SJCRH30 (cell line): ENCODE measurements around the gene DSCAML1. TPM values are rescaled to one million over a fixed set of nuclear protein-coding genes. Genes with fewer than 3 reads are reported as not detected.
A peak's percentile ranks its signal among the peaks of the same experiment; 100 is the strongest.
"Not testable (repeated sequence)": the region's sequence is repeated elsewhere in the genome, so short reads cannot be mapped to it uniquely, and the experiment has no call there.

Experiments used
- DNase-seq, 2 experiments: peaks; one replicate each; pipeline ENCODE4 v3.0.0-alpha.2; 2015 to 2020
- H3K27ac ChIP-seq: fragments of 250-450 bp; sonication (Bioruptor Pico); 2 replicates; pipeline ENCODE4 v1.5.1; 2020; ENCODE audit warnings: mild to moderate bottlenecking, moderate library complexity
- H3K27me3 ChIP-seq: fragments of 250-450 bp; sonication (Bioruptor Pico); 2 replicates; pipeline ENCODE4 v1.5.1; 2020; ENCODE audit warnings: mild to moderate bottlenecking, moderate library complexity
- H3K36me3 ChIP-seq: fragments of 250-450 bp; sonication (Bioruptor Pico); 2 replicates; pipeline ENCODE4 v1.5.1; 2020; ENCODE audit warnings: mild to moderate bottlenecking, moderate library complexity
- H3K4me1 ChIP-seq: fragments of 250-450 bp; sonication (Bioruptor Pico); 2 replicates; pipeline ENCODE4 v1.5.1; 2020; ENCODE audit warnings: mild to moderate bottlenecking, moderate library complexity
- H3K4me3 ChIP-seq: fragments of 250-450 bp; sonication (Bioruptor Pico); 2 replicates; pipeline ENCODE4 v1.5.1; 2020; ENCODE audit warnings: mild to moderate bottlenecking, moderate library complexity
- H3K9me3 ChIP-seq: fragments of 250-450 bp; sonication (Bioruptor Pico); replicated peaks from 2 replicates; pipeline ENCODE4 v1.5.1; 2020; ENCODE audit warnings: mild to moderate bottlenecking, moderate library complexity
- total RNA-seq: library from RNA; depleted of rRNA; stranded (reverse); fragments of >200 nt; shearing (Covaris generic); gene quantifications from 2 replicates; pipeline ENCODE4 v1.2.3, GENCODE V29; 2014

DSCAML1 gene
- total RNA-seq, 1 experiment from 2014 or later: not detected

DNA sequence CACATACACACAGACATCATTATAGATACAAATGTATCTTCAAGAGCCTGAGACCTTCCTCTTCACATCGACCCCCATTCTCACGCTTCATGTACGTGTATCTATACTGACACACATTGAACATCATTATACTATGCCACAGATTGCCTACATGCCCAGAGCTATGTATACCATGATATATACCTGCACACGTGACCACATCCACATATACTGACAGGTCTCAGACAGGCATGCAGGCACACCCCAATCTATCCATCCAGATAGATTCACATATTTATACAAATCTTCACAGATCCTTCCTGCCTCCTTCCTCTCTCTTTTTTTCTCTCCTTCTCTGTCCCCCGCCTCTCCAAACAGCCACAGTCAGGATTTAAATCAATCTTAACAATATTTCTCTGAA, 329.2 kb downstream of the DSCAML1 start:
- H3K4me3 ChIP-seq: no peak overlapping the region
- no peaks in the 10 kb centered on the region for H3K9me3 ChIP-seq
- no peaks in the 10 kb centered on the region for H3K27me3 ChIP-seq
- H3K4me1 ChIP-seq: no peaks in the 10 kb centered on the region
- DNase-seq: no peak
- H3K36me3 ChIP-seq: no peaks in the 10 kb centered on the region
- no peak overlapping the region for H3K27ac ChIP-seq

DNA sequence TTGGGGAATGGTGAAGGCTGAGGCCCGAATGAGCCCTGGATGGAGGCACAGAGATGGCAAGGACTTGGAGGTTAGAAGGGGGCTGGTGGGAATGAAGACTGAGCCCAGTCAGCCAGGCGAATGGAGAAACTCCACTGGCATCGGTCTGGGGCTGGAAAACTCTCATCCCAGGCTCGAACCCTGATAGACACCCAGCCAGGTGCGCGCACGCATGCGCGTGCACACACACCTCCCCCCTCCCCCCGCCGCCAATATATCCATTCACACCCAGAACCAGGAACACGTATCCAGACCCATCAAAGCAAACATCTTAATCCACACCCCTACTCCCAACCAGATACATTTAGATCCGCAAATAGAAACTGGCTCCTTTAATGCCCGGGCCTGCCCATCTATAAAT, 330.1 kb downstream of the DSCAML1 start:
- no peaks in the 10 kb centered on the region for H3K27me3 ChIP-seq
- H3K4me1 ChIP-seq: no peaks in the 10 kb centered on the region
- H3K4me3 ChIP-seq: no peak overlapping the region
- H3K27ac ChIP-seq: no peak overlapping the region
- H3K9me3 ChIP-seq: no peaks in the 10 kb centered on the region
- no peak for DNase-seq
- no peaks in the 10 kb centered on the region for H3K36me3 ChIP-seq

DNA sequence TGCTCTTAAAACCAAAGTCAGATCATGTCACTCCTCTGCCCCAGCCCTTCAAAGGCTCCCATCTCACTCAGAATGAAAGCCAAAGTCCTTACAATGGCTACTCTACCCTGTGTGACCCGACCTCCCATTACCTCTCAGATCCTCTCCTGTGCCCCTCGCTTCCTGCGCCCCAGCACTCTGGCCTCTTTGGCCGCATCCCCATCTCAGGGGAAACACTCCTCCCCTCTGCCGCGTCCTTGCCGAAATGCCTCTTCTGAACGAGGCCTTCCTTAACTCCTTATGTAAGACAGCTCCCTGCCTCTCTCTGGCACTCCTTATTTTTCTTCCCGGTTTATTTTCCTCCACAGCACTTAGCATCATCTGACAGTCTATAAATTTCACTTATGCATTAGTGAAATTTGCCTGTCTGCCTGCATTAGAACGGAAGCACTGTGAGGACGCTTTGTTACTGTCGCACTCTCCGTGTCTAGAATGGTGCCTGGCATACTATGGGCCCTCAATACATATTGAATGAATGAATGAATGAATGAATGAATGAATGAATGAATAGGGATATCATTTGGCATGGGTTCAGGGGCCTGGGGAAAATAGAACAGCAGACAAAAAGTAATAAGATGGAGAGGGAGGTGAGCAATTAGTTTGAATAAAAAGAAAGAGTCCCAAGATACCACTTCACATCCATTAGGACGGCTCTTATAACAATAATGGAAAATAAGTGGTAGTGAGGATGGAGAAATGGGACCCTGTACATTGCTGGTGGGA, 331.6 kb downstream of the DSCAML1 start:
- Histone ChIP-seq H3K4me1 (no peaks in the 10 kb centered on the region), H3K4me3 (no peak overlapping the region), H3K36me3 (no peaks in the 10 kb centered on the region), H3K9me3 (no peaks in the 10 kb centered on the region), H3K27ac (no peak overlapping the region), H3K27me3 (no peaks in the 10 kb centered on the region)
- no peak for DNase-seq

DNA sequence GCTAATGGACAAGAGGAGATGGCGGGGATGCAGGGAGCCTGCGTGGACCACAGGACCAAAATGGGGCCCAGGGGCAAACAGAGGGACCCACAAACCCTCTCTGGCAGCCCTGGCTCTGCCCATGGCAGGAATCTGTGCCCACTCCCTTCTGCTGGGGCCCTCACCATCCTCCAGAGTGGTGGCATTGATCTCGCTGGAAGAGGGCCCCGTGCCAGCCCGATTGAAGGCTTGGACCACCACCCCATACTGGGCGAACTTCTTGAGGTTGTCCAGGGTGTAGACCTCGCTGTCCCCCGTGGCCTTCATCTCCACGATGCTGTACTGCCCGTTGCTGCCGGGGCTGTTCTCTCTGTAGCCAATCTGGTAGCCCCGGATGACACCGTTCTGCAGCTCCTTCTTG, 332.2 kb downstream of the DSCAML1 start:
- Histone ChIP-seq H3K4me3 (no peak overlapping the region), H3K9me3 (no peaks in the 10 kb centered on the region), H3K36me3 (no peaks in the 10 kb centered on the region), H3K27ac (no peak overlapping the region), H3K4me1 (no peaks in the 10 kb centered on the region), H3K27me3 (no peaks in the 10 kb centered on the region)
- DNase-seq: no peak

DNA sequence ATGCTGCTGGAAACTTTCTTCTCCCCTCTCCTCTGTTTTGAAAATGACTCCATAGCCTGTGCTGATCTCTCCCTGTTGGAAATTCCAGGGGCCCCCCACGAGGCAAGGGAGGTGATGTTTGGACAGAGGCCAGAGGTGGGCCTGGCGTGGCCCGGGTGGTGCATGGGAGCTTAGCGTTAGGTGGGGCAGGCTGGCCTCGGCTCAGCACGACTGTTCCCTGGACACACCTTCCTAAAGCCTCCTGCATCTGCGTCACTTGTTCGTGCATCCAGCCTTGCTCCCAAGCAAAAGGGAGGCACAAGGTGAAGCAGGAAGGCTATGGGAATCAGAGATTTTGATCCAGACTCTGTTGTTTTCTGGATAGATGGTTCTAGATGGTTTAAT, 334.2 kb downstream of the DSCAML1 start:
- no peaks in the 10 kb centered on the region for H3K27me3 ChIP-seq
- H3K27ac ChIP-seq: no peak overlapping the region
- H3K4me1 ChIP-seq: no peaks in the 10 kb centered on the region
- no peak overlapping the region for H3K4me3 ChIP-seq
- no peaks in the 10 kb centered on the region for H3K9me3 ChIP-seq
- no peaks in the 10 kb centered on the region for H3K36me3 ChIP-seq
- no peak for DNase-seq

DNA sequence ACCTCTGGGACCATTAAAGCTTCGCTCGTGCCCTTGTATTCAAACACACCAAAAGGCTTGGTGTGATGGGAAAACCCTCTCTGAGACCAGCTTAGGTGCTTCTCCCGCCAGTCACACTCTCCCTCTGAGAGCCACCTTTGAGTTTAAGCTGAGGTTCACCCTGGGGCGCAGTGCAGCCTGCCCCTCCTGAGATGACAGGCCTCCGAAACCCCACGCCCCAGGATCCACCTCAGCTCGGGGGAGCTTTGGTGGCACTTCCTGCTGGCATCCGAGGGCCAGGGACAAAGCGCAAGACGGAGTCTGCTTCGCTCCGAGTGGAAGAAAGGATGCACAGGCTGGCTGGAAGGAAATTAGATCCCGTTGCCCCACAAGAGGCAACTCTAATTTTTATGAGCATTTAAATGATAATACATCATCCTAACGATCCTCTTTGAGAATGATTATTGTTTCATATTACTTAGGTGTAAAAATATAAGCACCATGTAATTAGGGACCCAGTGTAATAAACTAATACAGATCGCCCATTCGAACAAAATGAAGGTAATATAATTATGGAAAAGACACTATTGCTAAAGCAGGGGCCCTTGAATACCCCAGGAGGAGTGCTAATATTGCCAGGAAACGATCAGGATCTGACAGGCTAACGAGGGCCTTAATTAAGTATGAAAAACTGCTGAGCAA, 334.7 kb downstream of the DSCAML1 start:
- Histone ChIP-seq H3K4me3 (no peak overlapping the region), H3K4me1 (no peaks in the 10 kb centered on the region), H3K27me3 (no peaks in the 10 kb centered on the region), H3K9me3 (no peaks in the 10 kb centered on the region), H3K27ac (no peak overlapping the region), H3K36me3 (no peaks in the 10 kb centered on the region)
- no peak for DNase-seq

DNA sequence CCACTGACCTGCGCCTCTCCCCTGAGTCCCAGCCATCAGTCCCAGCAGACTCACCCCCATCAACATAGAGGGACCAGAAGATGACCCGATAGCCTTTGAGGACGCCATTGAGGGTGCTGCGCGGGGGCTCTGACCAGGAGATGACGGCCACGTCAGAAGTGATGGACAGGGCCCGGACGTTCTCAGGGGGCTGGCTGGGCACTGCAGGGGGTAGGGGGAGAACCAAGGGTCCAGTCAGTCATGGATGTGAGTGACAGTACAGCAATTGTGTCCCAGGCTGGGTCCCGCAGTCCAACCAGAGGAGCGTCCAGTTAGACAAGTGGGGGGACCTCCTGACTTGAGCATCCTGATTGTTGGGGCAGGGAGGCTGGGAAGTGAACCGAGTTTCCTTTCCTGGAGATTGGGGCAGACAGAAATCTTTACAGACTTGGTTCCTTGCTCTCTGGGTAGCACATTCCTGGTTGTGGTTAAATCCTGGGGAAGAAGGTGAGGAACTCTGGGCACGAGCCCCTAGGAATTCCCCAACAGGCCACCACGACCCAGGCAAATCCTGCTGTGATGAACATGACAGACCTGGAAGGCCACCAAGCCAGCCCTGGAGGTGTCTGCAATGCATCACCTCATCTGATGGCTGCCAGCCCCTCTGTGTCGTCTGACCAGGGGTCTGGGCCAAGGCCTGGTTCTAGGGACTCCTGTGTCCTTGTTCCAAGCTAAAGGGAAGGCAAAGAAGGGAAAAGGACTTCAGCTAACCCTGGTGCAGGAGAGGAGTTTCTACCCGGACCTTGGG, 335.4 kb downstream of the DSCAML1 start:
- no peak overlapping the region for H3K27ac ChIP-seq
- no peaks in the 10 kb centered on the region for H3K4me1 ChIP-seq
- no peak overlapping the region for H3K4me3 ChIP-seq
- no peaks in the 10 kb centered on the region for H3K9me3 ChIP-seq
- DNase-seq: no peak
- H3K27me3 ChIP-seq: no peaks in the 10 kb centered on the region
- no peaks in the 10 kb centered on the region for H3K36me3 ChIP-seq

DNA sequence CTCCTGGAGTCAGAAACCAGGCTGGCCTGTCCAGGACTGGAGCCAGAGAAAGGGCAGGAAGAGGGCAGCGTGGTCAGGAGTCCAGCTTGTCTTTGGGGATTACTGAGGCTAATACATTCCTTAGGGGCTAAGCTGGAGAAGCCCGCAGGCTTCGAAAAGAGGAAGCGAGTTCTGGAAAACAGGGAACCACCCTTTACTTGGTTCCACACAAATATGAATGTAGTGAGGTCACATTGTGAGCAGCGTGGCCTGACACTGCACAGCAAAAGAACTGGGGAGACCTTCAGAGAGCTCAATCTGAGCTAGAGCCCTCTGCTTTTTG, 337.1 kb downstream of the DSCAML1 start:
- Histone ChIP-seq H3K36me3 (no peaks in the 10 kb centered on the region), H3K4me3 (no peak overlapping the region), H3K9me3 (no peaks in the 10 kb centered on the region), H3K27me3 (no peaks in the 10 kb centered on the region), H3K27ac (no peak overlapping the region), H3K4me1 (no peaks in the 10 kb centered on the region)
- DNase-seq: no peak

DNA sequence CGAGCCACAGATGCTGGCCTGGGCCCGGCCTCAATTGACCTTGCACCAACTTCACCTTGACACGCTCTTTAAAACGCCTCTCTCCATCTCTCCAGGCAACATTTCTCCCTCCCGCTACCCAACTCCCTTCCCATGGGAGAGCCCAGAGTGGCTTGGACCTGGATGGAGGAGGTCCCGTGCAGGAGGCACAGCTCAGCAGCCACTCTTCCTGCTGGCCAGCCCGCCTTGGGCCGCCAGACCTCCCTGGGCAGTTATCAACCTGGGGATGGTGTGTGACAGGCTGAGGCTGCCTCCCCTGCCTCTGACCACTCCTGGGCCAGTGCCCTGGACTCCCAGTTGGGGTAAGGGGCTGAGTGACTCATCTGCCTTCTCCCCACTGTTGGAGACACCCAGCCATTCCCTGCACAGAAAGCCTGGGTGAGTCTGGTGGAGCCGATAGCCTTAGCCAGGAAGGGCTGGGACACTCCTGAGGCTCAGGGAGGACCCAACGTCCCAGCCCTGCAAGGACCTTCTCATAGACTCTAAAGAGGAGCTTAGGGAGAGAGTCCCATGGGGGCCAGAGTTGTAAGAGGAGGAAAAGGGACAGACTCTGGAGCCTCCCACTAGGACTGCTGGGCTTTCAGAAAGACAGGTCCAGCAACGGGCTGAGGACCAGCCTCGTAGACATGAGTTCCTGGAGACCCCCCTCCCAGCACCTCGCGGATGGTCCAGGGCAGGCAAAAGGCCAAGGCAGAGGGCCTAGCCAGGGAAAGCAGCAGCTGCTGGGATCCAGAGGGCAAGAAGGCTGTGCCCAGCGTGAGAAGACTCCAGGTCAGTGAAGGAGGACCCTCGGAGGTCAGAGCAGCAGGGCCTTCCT, 337.7 kb downstream of the DSCAML1 start:
- Histone ChIP-seq H3K27me3 (no peaks in the 10 kb centered on the region), H3K4me1 (no peaks in the 10 kb centered on the region), H3K9me3 (no peaks in the 10 kb centered on the region), H3K27ac (no peak overlapping the region), H3K4me3 (no peak overlapping the region), H3K36me3 (no peaks in the 10 kb centered on the region)
- DNase-seq: no peak

DNA sequence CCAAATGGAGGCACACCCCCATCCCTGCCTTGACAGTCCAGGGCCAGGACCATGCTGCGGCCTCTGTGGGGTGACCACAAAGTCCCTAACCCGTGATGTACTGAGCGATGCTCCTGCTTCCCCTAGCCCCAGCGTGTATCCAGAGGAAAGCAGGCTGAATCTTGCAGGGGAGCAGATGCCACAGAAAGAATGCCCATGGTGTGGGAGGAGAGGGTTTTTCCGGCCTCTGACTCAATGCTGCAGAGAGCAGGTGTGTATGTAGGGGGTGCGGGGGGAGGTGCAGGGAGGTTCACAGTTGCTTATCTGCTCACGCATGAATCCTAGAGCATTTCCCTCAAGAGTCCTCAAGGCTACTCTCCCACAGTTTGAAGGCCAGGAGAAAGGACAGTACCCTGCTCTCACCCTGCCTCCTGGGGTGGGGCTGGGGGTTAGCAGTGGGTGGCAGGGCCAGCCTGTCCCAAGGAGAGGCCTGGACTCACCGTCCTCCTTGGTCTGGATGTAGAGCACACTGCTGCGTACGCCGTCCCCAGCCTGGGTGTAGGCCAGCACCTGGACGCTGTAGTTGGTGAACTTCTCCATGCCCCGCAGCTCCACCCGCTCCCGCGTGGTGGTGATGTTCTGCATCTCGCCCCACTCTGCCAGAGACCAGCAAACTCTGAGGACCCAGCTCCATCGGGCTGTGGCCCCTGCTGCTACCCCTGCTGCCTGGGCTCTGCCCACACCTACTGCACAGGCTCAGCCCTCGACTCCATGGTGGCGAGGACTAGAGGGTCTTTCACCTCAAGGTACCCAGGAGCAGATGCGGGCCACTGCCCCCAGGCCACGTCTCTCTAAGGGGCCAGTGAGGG, 338.5 kb downstream of the DSCAML1 start:
- Histone ChIP-seq H3K9me3 (no peaks in the 10 kb centered on the region), H3K4me1 (no peaks in the 10 kb centered on the region), H3K27ac (no peak overlapping the region), H3K36me3 (no peaks in the 10 kb centered on the region), H3K27me3 (no peaks in the 10 kb centered on the region), H3K4me3 (no peak overlapping the region)
- DNase-seq: peak; percentile 14 to 26

DNA sequence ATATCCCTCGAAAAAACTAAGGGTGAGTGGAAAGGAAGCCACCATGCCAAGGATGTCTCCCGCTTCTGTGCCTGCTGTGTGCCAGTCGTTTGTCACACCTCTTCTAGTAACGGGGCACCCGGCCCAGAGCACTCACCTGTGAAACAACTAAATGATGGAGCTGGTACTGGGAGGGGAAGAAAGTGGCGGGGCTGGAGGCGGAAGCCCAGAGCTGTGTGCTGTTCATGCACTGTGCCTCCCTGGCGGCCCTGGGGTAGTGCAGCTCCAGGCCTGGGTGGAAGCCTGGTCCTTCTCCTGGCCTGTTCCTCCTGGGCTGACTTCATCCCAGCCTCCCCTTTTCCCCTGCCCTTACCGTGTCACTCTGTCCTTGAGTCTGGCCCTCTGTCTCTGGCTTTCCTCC, 339.2 kb downstream of the DSCAML1 start:
- no peak for DNase-seq
- no peaks in the 10 kb centered on the region for H3K27me3 ChIP-seq
- no peaks in the 10 kb centered on the region for H3K9me3 ChIP-seq
- no peaks in the 10 kb centered on the region for H3K36me3 ChIP-seq
- H3K4me1 ChIP-seq: no peaks in the 10 kb centered on the region
- H3K4me3 ChIP-seq: no peak overlapping the region
- no peak overlapping the region for H3K27ac ChIP-seq

DNA sequence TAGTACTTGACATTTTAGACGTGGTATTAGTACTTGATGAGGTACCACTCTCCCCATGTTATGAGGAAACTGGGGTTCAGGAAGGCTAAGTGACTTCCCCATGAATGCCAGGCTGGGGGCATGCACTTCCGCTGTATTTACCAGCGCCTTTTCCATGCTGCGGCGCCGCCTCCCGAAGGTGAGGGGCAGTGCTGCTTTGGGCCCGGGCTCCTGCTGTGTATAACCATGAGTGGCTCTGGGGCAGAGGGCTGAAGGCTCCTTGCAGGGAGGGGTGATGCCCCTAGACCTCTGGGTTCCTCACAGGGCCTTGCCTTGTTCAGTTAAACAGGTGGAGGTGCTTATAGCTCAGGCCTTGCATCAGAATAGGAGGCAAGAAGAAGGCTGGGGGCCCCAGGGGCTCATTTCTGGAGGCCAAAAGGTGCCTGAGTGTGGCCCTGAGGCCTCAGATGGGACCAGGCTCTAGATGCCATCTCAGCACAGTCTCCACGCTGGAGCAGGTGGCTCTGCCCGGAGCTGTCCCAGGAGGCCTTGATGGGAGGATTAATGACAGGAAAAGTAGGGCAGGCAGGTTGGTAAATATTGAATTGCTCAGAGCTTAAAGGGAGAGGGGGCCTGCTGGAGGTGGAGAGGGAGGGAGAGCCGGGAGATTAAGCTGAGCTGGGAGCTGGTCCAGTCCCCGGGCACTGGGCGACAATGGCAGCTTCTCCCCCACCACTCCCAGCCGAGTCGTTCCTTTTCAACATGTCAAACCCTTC, 339.8 kb downstream of the DSCAML1 start:
- Histone ChIP-seq H3K27me3 (no peaks in the 10 kb centered on the region), H3K36me3 (no peaks in the 10 kb centered on the region), H3K27ac (no peak overlapping the region), H3K4me1 (no peaks in the 10 kb centered on the region), H3K4me3 (no peak overlapping the region), H3K9me3 (no peaks in the 10 kb centered on the region)
- DNase-seq: no peak

DNA sequence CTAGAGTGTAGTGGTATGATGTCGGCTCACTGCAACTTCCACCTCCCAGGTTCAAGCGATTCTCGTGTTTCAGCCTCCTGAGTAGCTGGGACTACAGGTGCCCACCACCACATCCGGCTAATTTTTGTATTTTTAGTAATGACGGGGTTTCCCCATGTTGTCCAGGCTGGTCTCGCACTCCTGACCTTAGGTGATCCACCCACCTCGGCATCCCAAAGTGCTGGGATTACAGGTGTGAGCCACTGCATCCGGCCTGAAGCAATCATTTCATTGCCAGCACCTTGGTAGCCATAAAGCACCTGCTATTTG, 340.3 kb downstream of the DSCAML1 start:
- not testable (repeated sequence) for H3K27ac ChIP-seq, H3K27me3 ChIP-seq

More for the DNA sequence above, 340.3 kb downstream of the DSCAML1 start:
- not testable (repeated sequence) for H3K4me1 ChIP-seq, H3K4me3 ChIP-seq, DNase-seq, H3K9me3 ChIP-seq, H3K36me3 ChIP-seq
